Caki2 (cell line): ENCODE data around the gene DNAJC16. TPM values are rescaled to one million over a fixed set of nuclear protein-coding genes. Genes with fewer than 3 reads are reported as not detected.

Experiments
- DNase-seq: peaks from one replicate; pipeline ENCODE4 v3.0.0-alpha.2; 2015; ENCODE audit warnings: low read depth
- in situ Hi-C: cut with HindIII; loops from 2 replicates; pipeline ENCODE4 v1.10.0; 2016; ENCODE audit warnings: low sequenced_read_pairs, low pct_unique_long_range_greater_than_20kb, mixed read lengths
- total RNA-seq: library from RNA; depleted of rRNA; stranded (reverse); fragments of >200 nt; shearing (Covaris generic); gene quantifications from 2 replicates; pipeline ENCODE4 v1.2.3, GENCODE V29; 2014; ENCODE audit warnings: low replicate concordance

DNAJC16 gene
- total RNA-seq, 1 experiment from 2014 or later: 4.5 TPM

GRCh38 chr1:15524283-15525049, 2.2 kb upstream of the DNAJC16 start:
- peak; percentile 92 for DNase-seq
- in situ Hi-C loops: no loop called here

GRCh38 chr1:15525050-15526020, 1.3 kb upstream of the DNAJC16 start:
- no peak for DNase-seq
- in situ Hi-C loops: no loop called here

GRCh38 chr1:15526021-15526489, 593 bp upstream of the DNAJC16 start:
- no peak for DNase-seq

GRCh38 chr1:15531003-15531402, 4.4 kb downstream of the DNAJC16 start:
- in situ Hi-C loops: no loop called here
- peak; percentile 79 for DNase-seq

More at GRCh38 chr1:15526021-15526489, 593 bp upstream of the DNAJC16 start:
- in situ Hi-C loops: no loop called here

GRCh38 chr1:15531682-15532081, 5.0 kb downstream of the DNAJC16 start:
- in situ Hi-C loops: no loop called here
- DNase-seq: no peak

GRCh38 chr1:15538771-15539170, 12.1 kb downstream of the DNAJC16 start:
- DNase-seq: no peak
- in situ Hi-C loops: no loop called here

- in situ Hi-C loops: no loop called here
- DNase-seq: no peak
Measured at GRCh38 chr1:15540186-15540585, 13.5 kb downstream of the DNAJC16 start.

GRCh38 chr1:15541231-15541792, 14.7 kb downstream of the DNAJC16 start:
- in situ Hi-C loops: no loop called here
- DNase-seq: no peak

GRCh38 chr1:15542388-15543250, 16.0 kb downstream of the DNAJC16 start:
- no peak for DNase-seq
- in situ Hi-C loops: no loop called here

GRCh38 chr1:15543251-15543588, 16.6 kb downstream of the DNAJC16 start:
- DNase-seq: no peak
- in situ Hi-C loops: no loop called here

GRCh38 chr1:15543589-15544568, 17.2 kb downstream of the DNAJC16 start:
- no peak for DNase-seq
- in situ Hi-C loops: no loop called here

GRCh38 chr1:15546641-15547040, 20.0 kb downstream of the DNAJC16 start:
- DNase-seq: no peak
- in situ Hi-C loops: no loop called here

- in situ Hi-C loops: no loop called here
- DNase-seq: no peak
Measured at GRCh38 chr1:15550573-15550972, 23.9 kb downstream of the DNAJC16 start.

GRCh38 chr1:15557008-15557407, 30.4 kb downstream of the DNAJC16 start:
- DNase-seq: no peak
- in situ Hi-C loops: no loop called here

GRCh38 chr1:15557594-15557993, 30.9 kb downstream of the DNAJC16 start:
- no peak for DNase-seq
- in situ Hi-C loops: no loop called here

- in situ Hi-C loops: no loop called here
- DNase-seq: no peak
Measured at GRCh38 chr1:15558516-15558915, 31.9 kb downstream of the DNAJC16 start.

GRCh38 chr1:15559189-15559810, 32.7 kb downstream of the DNAJC16 start:
- DNase-seq: no peak
- in situ Hi-C loops: no loop called here
